Measurements from ENCODE around the gene EID2B. TPM values are rescaled to one million over a fixed set of nuclear protein-coding genes. Genes with fewer than 3 reads are reported as not detected.

EID2B gene
- total RNA-seq, 1 experiment from 2014 or later, result 2.2 TPM

GRCh38 chr19:39533791-39534190, 1.1 kb upstream of the EID2B start:
- no peaks in the 10 kb centered on the region; the same call in 1 of the 2 replicates for H3K27me3 ChIP-seq (ENCODE audit: insufficient read depth, low read length)
- no peak overlapping the region for H2BK20ac ChIP-seq (ENCODE audit: low read depth, low read length, poor library complexity, severe bottlenecking)
- no peak overlapping the region for H4K8ac ChIP-seq (replicated peaks; ENCODE audit: insufficient read length, low read depth, low read length)
- no peak overlapping the region for H2BK12ac ChIP-seq (ENCODE audit: insufficient read length, low read depth, low read length)
- no peak overlapping the region for H3K9ac ChIP-seq (ENCODE audit: extremely low read depth, insufficient read length, low read length)
- Mint-ChIP-seq H3K27ac (no peak overlapping the region), H3K4me1 (peaks cover 12% of the 10 kb centered on the region in 2 experiments), H3K36me3 (ENCODE audit: insufficient read depth in 1 of 3, low read depth in 3 of 3) (peaks cover 0 to 6% (median 0%) of the 10 kb centered on the region in 3 experiments; a peak in 5 of 7 replicates), H3K27me3 (ENCODE audit: low read depth) (peaks cover 6% of the 10 kb centered on the region), H3K9me3 (peaks cover 0 to 3% of the 10 kb centered on the region in 2 experiments; a peak in 2 of 5 replicates), H3K4me3 (no peak overlapping the region)
- H4K20me1 ChIP-seq (ENCODE audit: control insufficient read depth, insufficient read depth, insufficient read length), result no peaks in the 10 kb centered on the region
- H3K79me1 ChIP-seq (ENCODE audit: insufficient read depth, low read depth, low read length, poor library complexity, severe bottlenecking), result no peaks in the 10 kb centered on the region
- no peak overlapping the region for H3K23ac ChIP-seq (ENCODE audit: insufficient read length, low read depth, low read length)
- H3K79me2 ChIP-seq (ENCODE audit: insufficient read depth, low read length), result peaks cover 1% of the 10 kb centered on the region; the same call in 1 of the 2 replicates
- no peak for TF ChIP-seq CTCF (conservative IDR thresholded peaks at IDR 0.05)
- no peak overlapping the region for H3K4me2 ChIP-seq (ENCODE audit: insufficient read depth, insufficient read length, low read length)
- H2BK15ac ChIP-seq (ENCODE audit: low read depth, low read length), result no peak overlapping the region
- H3K18ac ChIP-seq (ENCODE audit: insufficient read length, low read depth, low read length), result no peak overlapping the region
- H2BK5ac ChIP-seq (ENCODE audit: insufficient read length, low read length), result no peak overlapping the region
- H3K4ac ChIP-seq (ENCODE audit: low read depth, low read length), result no peak overlapping the region
- no peak overlapping the region for H3T11ph ChIP-seq (ENCODE audit: low read length)
- H4K5ac ChIP-seq (ENCODE audit: insufficient read length, low read depth, low read length), result no peak overlapping the region
- H3K4me1 ChIP-seq (ENCODE audit: insufficient read depth, low read length), result no peaks in the 10 kb centered on the region; the same call in 1 of the 2 replicates
- no peaks in the 10 kb centered on the region for H3K9me3 ChIP-seq (ENCODE audit: control insufficient read depth, low read depth, low read length)
- DNase-seq, result no peak
- no peak overlapping the region for H2AFZ ChIP-seq (ENCODE audit: low read length)
- no peak overlapping the region for H4K91ac ChIP-seq (ENCODE audit: insufficient read length, low read depth, low read length)
- H3K27ac ChIP-seq (ENCODE audit: insufficient read length, low read depth, low read length), result no peak overlapping the region
- peaks cover 5% of the 10 kb centered on the region for H3K23me2 ChIP-seq (ENCODE audit: insufficient read length, low read depth, low read length, poor library complexity, severe bottlenecking)
- H3K14ac ChIP-seq (ENCODE audit: insufficient read depth, low read length), result no peak overlapping the region
- no peak overlapping the region for H2BK120ac ChIP-seq (ENCODE audit: low read depth, low read length, poor library complexity, severe bottlenecking)
- no peak overlapping the region for H3K56ac ChIP-seq (ENCODE audit: insufficient read length, low read depth, low read length)
- no peak overlapping the region for H2AK5ac ChIP-seq (ENCODE audit: insufficient read length, low read length)
- WGBS (ENCODE audit: extremely low coverage, insufficient read length, low lambda C conversion rate), result no CpG with 5 or more reads among the region's 3 CpGs
